Measurements from ENCODE around the gene EVA1C.
"Not testable (repeated sequence)": the region's sequence is repeated elsewhere in the genome, so short reads cannot be mapped to it uniquely, and the experiment has no call there.

The EVA1C gene, protein sequence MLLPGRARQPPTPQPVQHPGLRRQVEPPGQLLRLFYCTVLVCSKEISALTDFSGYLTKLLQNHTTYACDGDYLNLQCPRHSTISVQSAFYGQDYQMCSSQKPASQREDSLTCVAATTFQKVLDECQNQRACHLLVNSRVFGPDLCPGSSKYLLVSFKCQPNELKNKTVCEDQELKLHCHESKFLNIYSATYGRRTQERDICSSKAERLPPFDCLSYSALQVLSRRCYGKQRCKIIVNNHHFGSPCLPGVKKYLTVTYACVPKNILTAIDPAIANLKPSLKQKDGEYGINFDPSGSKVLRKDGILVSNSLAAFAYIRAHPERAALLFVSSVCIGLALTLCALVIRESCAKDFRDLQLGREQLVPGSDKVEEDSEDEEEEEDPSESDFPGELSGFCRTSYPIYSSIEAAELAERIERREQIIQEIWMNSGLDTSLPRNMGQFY

GRCh38 chr21:32412162-32413014 lies at the start of gene EVA1C:
TSS of gene EVA1C (plus strand) at chr21:32412706. CDS start at chr21:32412854, 148 bp downstream.
- DNase-seq (ENCODE audit: low spot score), result peak; percentile 65

DNA sequence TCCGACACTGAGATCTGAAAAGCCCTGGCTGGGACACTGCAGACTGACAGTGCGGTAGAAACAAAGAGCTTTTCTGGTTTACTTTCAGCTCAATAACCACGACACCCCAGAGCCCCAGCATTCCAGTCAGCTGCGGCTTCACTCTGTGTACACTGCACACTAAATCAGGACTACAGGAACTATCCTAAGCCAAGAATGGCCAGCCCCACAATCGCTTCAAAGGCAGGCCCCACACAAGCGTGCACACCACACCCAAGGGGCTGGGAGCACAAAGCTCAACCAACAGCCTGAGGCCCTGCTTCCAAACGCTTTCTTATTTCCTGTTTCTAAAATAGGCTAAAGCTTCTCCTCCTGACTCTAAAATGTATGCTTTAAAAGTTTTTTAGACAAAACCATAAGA lies 48.1 kb upstream of the EVA1C start:
- DNase-seq (ENCODE audit: low spot score), result no peak

GRCh38 chr21:32364796-32365195 lies 47.7 kb upstream of the EVA1C start:
- no peak for DNase-seq (ENCODE audit: low spot score)

- no peak for DNase-seq (ENCODE audit: low spot score)
Measured at GRCh38 chr21:32366191-32366590, 46.3 kb upstream of the EVA1C start.

DNA sequence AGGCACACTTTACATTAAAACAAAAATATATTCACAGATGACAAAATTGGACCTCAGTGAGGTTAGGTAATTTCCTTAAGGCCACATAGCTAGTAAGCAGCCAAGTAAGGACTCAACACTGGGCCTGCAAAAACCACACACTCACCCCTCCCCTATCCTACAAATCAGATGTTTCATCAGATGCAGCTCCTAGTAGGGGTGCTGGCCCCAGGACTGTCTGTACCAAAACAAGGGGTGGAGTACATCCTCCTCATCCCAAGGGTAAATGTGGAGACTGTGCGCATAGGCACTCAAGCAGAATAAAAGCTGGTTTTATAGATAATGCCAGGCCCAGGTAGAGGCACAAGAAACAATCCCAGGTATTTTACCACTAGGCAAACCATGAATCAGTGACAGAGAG lies 45.3 kb upstream of the EVA1C start:
- no peak for DNase-seq (ENCODE audit: low spot score)

- DNase-seq (ENCODE audit: low spot score), result no peak
Measured at GRCh38 chr21:32368386-32368785, 44.1 kb upstream of the EVA1C start.

- not testable (repeated sequence) for DNase-seq (ENCODE audit: low spot score)
Measured at GRCh38 chr21:32368961-32369360, 43.5 kb upstream of the EVA1C start.

GRCh38 chr21:32370998-32371766 lies 41.3 kb upstream of the EVA1C start:
- DNase-seq (ENCODE audit: low spot score), result no peak

GRCh38 chr21:32371913-32372314 lies 40.6 kb upstream of the EVA1C start:
- no peak for DNase-seq (ENCODE audit: low spot score)

DNA sequence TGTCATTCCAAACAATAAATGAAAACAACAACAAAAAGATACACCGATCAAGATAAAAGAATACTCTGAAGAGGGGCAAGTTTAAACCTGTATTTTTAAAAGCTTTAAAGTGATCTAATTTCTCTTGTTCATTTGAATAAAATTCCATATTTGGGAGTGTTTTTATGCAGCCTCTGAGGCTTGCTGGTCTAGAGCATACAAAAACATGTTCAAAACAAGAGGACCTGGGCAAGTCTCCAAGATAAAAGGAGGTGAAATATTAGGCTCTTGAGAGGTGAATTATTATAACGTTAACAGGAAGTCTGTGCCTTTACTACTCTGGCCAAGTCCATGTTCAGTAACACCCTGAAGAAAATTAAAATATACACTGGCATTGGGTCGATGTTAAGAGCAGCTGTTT lies 39.8 kb upstream of the EVA1C start:
- no peak for DNase-seq (ENCODE audit: low spot score)

- DNase-seq (ENCODE audit: low spot score), result no peak
Measured at GRCh38 chr21:32377506-32377905, 35.0 kb upstream of the EVA1C start.

DNA sequence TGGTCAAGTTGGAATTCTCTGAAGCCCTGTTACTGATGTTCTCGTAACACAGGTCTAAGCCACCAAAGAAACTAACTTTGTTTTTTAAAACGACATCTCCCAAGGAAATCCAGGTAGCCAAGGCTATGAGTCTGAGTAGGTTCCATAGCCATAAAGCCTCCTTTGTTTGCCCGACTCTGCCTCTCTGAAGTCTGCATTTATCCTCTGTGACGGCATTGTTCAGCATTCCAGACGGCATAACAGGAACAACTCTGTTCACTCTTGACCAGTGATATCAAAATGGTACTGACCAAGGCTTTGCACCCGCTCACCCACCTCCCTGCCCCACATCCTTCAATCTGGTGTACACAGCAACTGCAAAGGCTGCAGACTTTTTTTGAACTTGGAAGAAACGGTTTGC lies 34.5 kb upstream of the EVA1C start:
- no peak for DNase-seq (ENCODE audit: low spot score)

GRCh38 chr21:32378956-32379355 lies 33.5 kb upstream of the EVA1C start:
- no peak for DNase-seq (ENCODE audit: low spot score)

DNA sequence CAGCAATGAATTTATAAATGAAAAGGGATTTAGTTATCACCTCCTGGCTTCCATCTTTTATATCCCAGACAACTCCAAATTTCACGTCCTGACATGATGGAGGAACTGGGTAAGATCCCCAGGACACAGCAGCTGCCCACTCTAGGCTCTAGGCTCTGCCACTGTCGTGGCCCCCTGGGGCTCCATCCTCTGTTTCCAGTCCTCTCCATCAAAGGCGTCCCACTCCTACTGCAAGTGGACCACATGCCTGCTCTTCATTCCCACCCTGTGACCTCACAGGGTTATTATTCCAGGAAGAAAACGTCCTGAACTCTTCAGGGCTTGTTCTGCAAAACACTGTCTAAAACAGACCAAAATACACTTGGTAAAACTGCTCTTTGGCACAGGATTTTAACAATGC lies 31.6 kb upstream of the EVA1C start:
- no peak for DNase-seq (ENCODE audit: low spot score)

GRCh38 chr21:32381571-32381970 lies 30.9 kb upstream of the EVA1C start:
- no peak for DNase-seq (ENCODE audit: low spot score)

GRCh38 chr21:32382108-32382644 lies 30.3 kb upstream of the EVA1C start:
- DNase-seq (ENCODE audit: low spot score), result no peak

GRCh38 chr21:32383812-32384211 lies 28.7 kb upstream of the EVA1C start:
- DNase-seq (ENCODE audit: low spot score), result no peak

DNA sequence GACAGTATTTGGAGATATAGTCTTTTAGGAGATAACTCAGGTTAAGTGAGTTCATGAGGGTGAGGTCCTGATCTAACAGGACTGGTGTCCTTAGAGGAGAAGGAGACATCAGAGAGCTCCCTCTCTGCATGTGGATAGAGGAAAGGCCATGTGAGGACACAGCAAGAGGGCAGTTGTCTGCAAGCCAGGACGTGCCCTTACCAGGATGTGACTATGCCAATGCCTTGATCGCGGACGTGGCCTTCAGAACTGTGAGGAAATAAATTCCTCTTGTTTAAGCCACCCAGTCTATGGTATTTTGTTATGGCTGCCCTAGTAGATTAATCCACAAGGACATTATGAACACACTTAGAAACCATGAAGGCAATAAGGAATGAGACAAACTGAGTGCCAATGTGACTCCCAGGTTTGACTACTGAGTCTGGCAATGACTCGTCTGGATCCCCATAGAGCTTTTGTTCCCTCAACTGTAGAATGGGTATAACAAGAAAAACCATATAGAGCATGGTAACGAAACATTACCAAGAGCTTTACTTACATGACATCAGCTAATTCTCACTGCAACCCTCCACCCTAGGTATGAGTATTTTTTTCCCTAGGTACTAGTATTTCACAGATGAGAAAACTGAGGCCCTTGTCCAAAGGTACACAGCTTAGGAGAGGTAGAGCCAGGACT lies 26.2 kb upstream of the EVA1C start:
- DNase-seq (ENCODE audit: low spot score), result no peak

DNA sequence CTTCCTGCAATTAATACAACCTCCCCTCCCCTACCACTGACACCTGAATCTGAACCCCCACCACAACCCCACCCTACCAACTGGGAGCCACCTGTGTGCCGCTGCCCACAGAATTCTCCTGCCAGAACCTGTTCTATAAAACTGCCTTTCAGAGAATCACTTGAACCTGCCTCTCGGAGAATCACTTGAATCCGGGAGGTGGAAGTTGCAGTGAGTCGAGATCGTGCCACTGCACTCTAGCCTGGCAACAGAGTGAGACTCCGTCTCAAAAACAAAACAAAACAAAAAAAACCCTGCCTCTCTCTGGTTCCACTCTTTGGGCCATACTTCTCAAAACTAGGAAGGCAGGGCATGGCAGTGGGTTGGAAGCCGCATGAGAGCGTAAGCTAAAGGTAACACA lies 25.4 kb upstream of the EVA1C start:
- DNase-seq (ENCODE audit: low spot score), result no peak

DNA sequence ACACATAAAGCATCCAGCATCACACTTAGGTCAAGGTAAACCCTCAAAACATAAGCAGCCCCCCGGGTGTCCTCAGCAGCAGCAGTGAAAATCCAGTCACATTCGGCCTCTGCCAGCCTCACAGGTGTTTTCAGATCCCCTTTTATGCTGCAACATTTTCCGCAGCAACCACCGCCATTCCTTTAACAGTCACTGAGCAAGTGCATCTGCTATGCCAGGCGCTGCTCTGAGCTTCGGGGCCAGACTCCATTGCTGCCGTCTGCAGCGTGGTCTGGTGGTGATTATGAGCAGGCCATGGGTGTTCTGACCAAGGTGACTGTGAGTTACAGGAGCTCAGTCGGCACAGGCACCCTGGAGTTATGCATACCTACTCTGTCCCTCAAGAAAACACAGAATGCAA lies 24.2 kb upstream of the EVA1C start:
- no peak for DNase-seq (ENCODE audit: low spot score)

GRCh38 chr21:32389337-32390015 lies 23.0 kb upstream of the EVA1C start:
- DNase-seq (ENCODE audit: low spot score), result no peak
